ENCODE measurements around the gene LRTM2.

- TF ChIP-seq EZH2 (IDR thresholded peaks at IDR 0.05; ENCODE audit: insufficient read depth, poor library complexity, severe bottlenecking): no peak
- TF ChIP-seq EZH2phosphoT487 (IDR thresholded peaks at IDR 0.05; ENCODE audit: insufficient read depth, low read depth): no peak
These were observed 29.9 kb upstream of the LRTM2 start for GRCh38 chr12:1790444-1790843.
